K562 (cell line): ENCODE data around the gene PAM. TPM values are rescaled to one million over a fixed set of nuclear protein-coding genes. Genes with fewer than 3 reads are reported as not detected.
"Not testable (repeated sequence)": the region's sequence is repeated elsewhere in the genome, so short reads cannot be mapped to it uniquely, and the experiment has no call there.

Source experiments
- ATAC-seq: fragments of 200-7000 bp; cut with Tn5 transposase; 3 replicates; pipeline ENCODE4 v1.9.1; 2020; ENCODE audit warnings: moderate library complexity
- BruUV-seq: library from RNA; stranded (reverse); fragments of 400-500 nt; replicated peaks from 2 replicates; lab custom pipeline; 2021; lab: Mats Ljungman, UMichigan
- CTCF ChIA-PET: fragments of 300-600 bp; formaldehyde crosslinking; extraction: SDS; loops from one replicate; lab custom pipeline; 2021; ENCODE audit warnings: low intra/inter-chr PET ratio; lab: Yijun Ruan, JAX
- POLR2A ChIA-PET: fragments of 300-600, 350-650 bp; sonication (Branson Sonifier 250); formaldehyde crosslinking; extraction: SDS; loops from one replicate; lab custom pipeline; 2021; ENCODE audit warnings: antibody characterized with exemption, inconsistent platforms; lab: Yijun Ruan, JAX
- DNase-seq, 4 experiments: peaks; one replicate each; pipeline versions ENCODE4 v3.0.0 to v3.0.0-alpha.2; 2011 to 2018; ENCODE audit warnings: low spot score in 3 of 4, mixed read lengths in 3 of 4; ENCODE audit errors: extremely low read depth in 1 of 4
- FAIRE-seq: peaks from 2 replicates; lab custom pipeline; 2011; peaks lifted over from hg19 to GRCh38; lab: Jason Lieb, UNC
- H2AFZ ChIP-seq: 2 replicates; pipeline ENCODE4 v1.6.0; 2011; ENCODE audit warnings: low read depth, low read length, control low read depth, inconsistent platforms
- H3K27ac ChIP-seq: fragments of 200-600 bp; 3 replicates; pipeline ENCODE4 v1.8.0; 2011; ENCODE audit warnings: low read depth, mild to moderate bottlenecking, control low read depth, inconsistent platforms, low read length, moderate library complexity, mixed read lengths; ENCODE audit errors: extremely low read depth
- H3K27me3 ChIP-seq, 2 experiments: fragments of 300-600 bp in 1 of 2; 2 replicates in 1 of 2; 3 replicates in 1 of 2; pipeline versions ENCODE4 v1.6.0 to v1.8.0; 2011; ENCODE audit warnings: inconsistent platforms in 2 of 2, low read length in 2 of 2, mild to moderate bottlenecking in 1 of 2, mixed read lengths in 1 of 2, moderate library complexity in 1 of 2; ENCODE audit not compliant: control insufficient read depth in 2 of 2, insufficient read depth in 2 of 2
- H3K36me3 ChIP-seq: fragments of 300-600 bp; 3 replicates; pipeline ENCODE4 v1.8.0; 2011; ENCODE audit warnings: mild to moderate bottlenecking, low read length, inconsistent platforms; ENCODE audit not compliant: control insufficient read depth, insufficient read depth
- H3K4me1 ChIP-seq, 2 experiments: fragments of 200-600 bp in 1 of 2; replicated peaks in 1 of 2; 2 replicates in 1 of 2; 3 replicates in 1 of 2; pipeline versions ENCODE4 v1.5.1 to v1.8.0; 2011; ENCODE audit warnings: inconsistent platforms in 2 of 2, low read length in 2 of 2, mild to moderate bottlenecking in 1 of 2, mixed read lengths in 1 of 2, moderate library complexity in 1 of 2; ENCODE audit not compliant: control insufficient read depth in 2 of 2, insufficient read depth in 2 of 2
- H3K4me2 ChIP-seq: 2 replicates; pipeline ENCODE4 v1.6.1; 2011; ENCODE audit warnings: low read length, control low read depth, inconsistent platforms, mixed read lengths; ENCODE audit not compliant: insufficient read depth
- H3K4me3 ChIP-seq: fragments of 200-600 bp; sonication (generic), shearing (Covaris generic); 2 replicates; pipeline ENCODE4 v1.5.1; 2016; ENCODE audit warnings: control low read depth, inconsistent platforms
- H3K79me2 ChIP-seq: fragments of 200-600 bp; 3 replicates; pipeline ENCODE4 v1.8.0; 2011; ENCODE audit warnings: low read length, inconsistent platforms; ENCODE audit not compliant: control insufficient read depth, insufficient read depth
- H3K9ac ChIP-seq, 2 experiments: 2 replicates each; pipeline versions ENCODE4 v1.6.0 to v1.6.1; 2011; ENCODE audit warnings: low read depth in 2 of 2, low read length in 2 of 2, control low read depth in 1 of 2, inconsistent platforms in 1 of 2, mild to moderate bottlenecking in 1 of 2, mixed read lengths in 1 of 2; ENCODE audit not compliant: insufficient read depth in 1 of 2
- H3K9me1 ChIP-seq: one replicate; pipeline ENCODE4 v1.6.0; 2011; ENCODE audit warnings: inconsistent platforms, mild to moderate bottlenecking, low read length, moderate library complexity; ENCODE audit not compliant: control insufficient read depth, insufficient read depth
- H3K9me3 ChIP-seq: replicated peaks from 2 replicates; pipeline ENCODE4 v1.5.1; 2011; ENCODE audit warnings: low read depth, low read length, inconsistent platforms; ENCODE audit not compliant: control insufficient read depth, insufficient read depth
- H4K20me1 ChIP-seq: replicated peaks from 2 replicates; pipeline ENCODE4 v1.6.1; 2011; ENCODE audit warnings: low read length, inconsistent platforms, mixed read lengths; ENCODE audit not compliant: control insufficient read depth, insufficient read depth
- ARID2 ChIP-seq: fragments of 450-650 bp; IDR thresholded peaks from 2 replicates; pipeline ENCODE4 v1.6.1; 2017; ENCODE audit warnings: antibody characterized with exemption, mild to moderate bottlenecking
- CEBPG ChIP-seq, 3 experiments: fragments of 200-800 bp in 1 of 3; sonication (Bioruptor generic) in 1 of 3; sonication (generic) in 1 of 3; formaldehyde crosslinking in 1 of 3; IDR thresholded peaks in 2 of 3; conservative IDR thresholded peaks in 1 of 3; 2 replicates each; pipeline versions ENCODE4 v1.6.1 to v1.8.0; 2016 to 2022; ENCODE audit warnings: missing compliant biosample characterization in 2 of 3, missing genetic modification characterization in 2 of 3, mild to moderate bottlenecking in 1 of 3, missing genetic modification reagents in 1 of 3
- MXI1 ChIP-seq: IDR thresholded peaks from 2 replicates; pipeline ENCODE4 v1.6.1; 2011; ENCODE audit warnings: low read depth, mild to moderate bottlenecking, improper control_type of control experiment, low read length
- STAT5B ChIP-seq: fragments of 250-450 bp; sonication (Bioruptor Pico); IDR thresholded peaks from 2 replicates; pipeline ENCODE4 v1.8.0; 2021; ENCODE audit warnings: mild to moderate bottlenecking, inconsistent platforms
- ZNF316 ChIP-seq: fragments of 450-650 bp; IDR thresholded peaks from 2 replicates; pipeline ENCODE4 v1.6.1; 2016
- ZNF431 ChIP-seq: sonication (generic); formaldehyde crosslinking; IDR thresholded peaks from 2 replicates; pipeline ENCODE4 v1.8.0; 2022; ENCODE audit warnings: mild to moderate bottlenecking, missing genetic modification reagents
- WGBS: fragments of 100-300 bp; shearing (Covaris generic); methylation state at CpG from one replicate; pipeline ENCODE4 v1.1.6; 2016; ENCODE audit warnings: low coverage, mixed read lengths; ENCODE audit not compliant: insufficient coverage; ENCODE audit errors: missing lambda C conversion rate; 5-methylcytosine and 5-hydroxymethylcytosine counted together
- in situ Hi-C: fragments of 300-500 bp; cut with MboI; formaldehyde crosslinking; loops from 4 replicates; pipeline ENCODE4 v1.15.0; 2018; ENCODE audit warnings: inconsistent platforms, mixed read lengths
- intact Hi-C: fragments of 100-400 bp; cut with micrococcal nuclease; formaldehyde crosslinking; loops from 2 replicates; pipeline ENCODE4 v1.14.2; 2022
- polyA plus RNA-seq, 8 experiments: library from polyadenylated mRNA; depleted of rRNA in 4 of 8; stranded (reverse) in 5 of 8; unstranded in 3 of 8; fragments of >200 nt; fragmentation: Nextera tagmentation in 2 of 8; fragmentation: Illumina TruSeq in 1 of 8; extraction: Ambion mirVana in 2 of 8; extraction: Trizol in 1 of 8; gene quantifications; 2 replicates each; pipeline versions ENCODE4 v1.2.1 to v1.2.3, GENCODE V29; 2011 to 2014; ENCODE audit warnings: inconsistent platforms in 1 of 8, missing spikeins in 1 of 8
- total RNA-seq, 7 experiments: library from RNA; depleted of rRNA in 6 of 7; stranded (reverse); fragments of >200 nt in 6 of 7; fragmentation: Illumina TruSeq in 2 of 7; extraction: Trizol in 2 of 7; gene quantifications; 2 replicates each; pipeline versions ENCODE4 v1.2.1 to v1.2.3, GENCODE V29; 2011 to 2021; ENCODE audit warnings: low replicate concordance in 1 of 7
- TF ChIP-seq, protein P1 (sequence below): fragments of 450-650 bp; IDR thresholded peaks from 2 replicates; pipeline ENCODE4 v1.6.1; 2017; ENCODE audit warnings: mild to moderate bottlenecking, moderate library complexity
- TF ChIP-seq, protein P2 (sequence below), 2 experiments: fragments of 150-350 bp in 1 of 2; IDR thresholded peaks; 2 replicates each; pipeline ENCODE4 v1.6.1; 2012 to 2016; ENCODE audit warnings: low read depth in 2 of 2, low read length in 2 of 2, mild to moderate bottlenecking in 1 of 2, moderate library complexity in 1 of 2

PAM gene
- total and polyA plus RNA-seq, 9 of the 15 experiments (the other 6 are each of a cell fraction or from before 2014, with no cell fraction given): 0.39 to 3.1 (median 0.77) TPM

DNA sequence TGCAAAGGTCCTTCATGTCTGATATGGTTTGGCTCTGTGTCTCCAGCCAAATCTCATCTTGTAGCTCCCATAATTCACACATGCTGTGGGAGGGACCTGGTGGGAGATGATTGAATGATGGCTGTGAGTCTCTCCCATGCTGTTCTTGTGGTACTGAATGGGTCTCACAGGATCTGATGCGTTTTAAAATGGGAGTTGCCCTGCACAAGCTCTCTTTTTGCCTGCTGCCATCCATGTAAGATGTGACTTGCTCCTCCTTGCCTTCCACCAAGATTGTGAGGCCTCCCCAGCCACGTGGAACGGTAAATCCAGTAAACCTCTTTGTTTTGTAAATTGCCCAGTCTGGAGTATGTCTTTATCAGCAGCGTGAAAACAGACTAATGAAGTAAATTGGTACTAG is 318.4 kb downstream of the PAM start:
- H3K9ac ChIP-seq, ATAC-seq, FAIRE-seq, H3K27ac ChIP-seq, H3K4me2 ChIP-seq, H3K4me1 ChIP-seq, H3K79me2 ChIP-seq, H2AFZ ChIP-seq, H4K20me1 ChIP-seq, H3K9me3 ChIP-seq, H3K9me1 ChIP-seq, BruUV-seq, intact Hi-C loops, H3K4me3 ChIP-seq, H3K36me3 ChIP-seq, POLR2A ChIA-PET, CTCF ChIA-PET, DNase-seq, in situ Hi-C loops, H3K27me3 ChIP-seq: not testable (repeated sequence)
- TF ChIP-seq ZNF431 (CRISPR knock-in tag): peak; percentile 94
- WGBS: 0% methylated on average over 4 of the region's 4 CpGs

DNA sequence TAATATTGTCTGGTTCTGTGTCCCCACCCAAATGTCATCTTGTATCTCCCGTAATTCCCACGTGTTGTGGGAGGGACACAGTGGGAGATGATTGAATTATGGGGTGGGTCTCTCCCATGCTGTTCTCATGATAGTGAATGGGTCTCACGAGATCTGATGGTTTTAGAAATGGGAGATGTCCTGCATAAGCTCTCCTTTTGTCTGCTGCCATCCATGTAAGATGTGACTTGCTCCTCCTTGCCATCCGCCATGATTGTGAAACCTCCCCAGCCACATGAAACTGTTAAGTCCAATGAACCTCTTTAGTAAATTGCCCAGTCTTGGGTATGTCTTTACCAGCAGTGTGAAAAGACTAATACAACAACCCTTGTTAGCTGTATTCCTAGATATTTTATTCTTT is 320.3 kb downstream of the PAM start:
- Histone ChIP-seq H3K27ac (no peak overlapping the region), H3K4me1 (no peaks in the 10 kb centered on the region), H3K9me3 (no peaks in the 10 kb centered on the region; the same call in 1 of the 2 replicates), H3K36me3 (no peaks in the 10 kb centered on the region), H3K9ac (no peak overlapping the region), H4K20me1 (no peaks in the 10 kb centered on the region), H3K27me3 (no peaks in the 10 kb centered on the region), H2AFZ (no peak overlapping the region), H3K4me3 (no peak overlapping the region), H3K9me1 (no peaks in the 10 kb centered on the region), H3K4me2 (no peak overlapping the region), H3K79me2 (no peaks in the 10 kb centered on the region)
- POLR2A ChIA-PET: interaction anchor here (0.6 kb wide), 1 partner anchor 10 kb away, joined by 3 read pairs; no protein-coding TSS in a partner anchor
- no TSS peak for BruUV-seq
- CTCF ChIA-PET: no interaction called here
- in situ Hi-C loops (no loop called here), intact Hi-C loops (no loop called here)
- ATAC-seq (no peak), FAIRE-seq (no peak), DNase-seq (no peak)
- WGBS: 5% methylated on average over 4 of the region's 4 CpGs
- no peak for TF ChIP-seq STAT5B
- TF ChIP-seq ARID2: no peak
- TF ChIP-seq, protein P1, sequence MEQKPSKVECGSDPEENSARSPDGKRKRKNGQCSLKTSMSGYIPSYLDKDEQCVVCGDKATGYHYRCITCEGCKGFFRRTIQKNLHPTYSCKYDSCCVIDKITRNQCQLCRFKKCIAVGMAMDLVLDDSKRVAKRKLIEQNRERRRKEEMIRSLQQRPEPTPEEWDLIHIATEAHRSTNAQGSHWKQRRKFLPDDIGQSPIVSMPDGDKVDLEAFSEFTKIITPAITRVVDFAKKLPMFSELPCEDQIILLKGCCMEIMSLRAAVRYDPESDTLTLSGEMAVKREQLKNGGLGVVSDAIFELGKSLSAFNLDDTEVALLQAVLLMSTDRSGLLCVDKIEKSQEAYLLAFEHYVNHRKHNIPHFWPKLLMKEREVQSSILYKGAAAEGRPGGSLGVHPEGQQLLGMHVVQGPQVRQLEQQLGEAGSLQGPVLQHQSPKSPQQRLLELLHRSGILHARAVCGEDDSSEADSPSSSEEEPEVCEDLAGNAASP: no peak
- TF ChIP-seq CEBPG (CRISPR knock-in tag; IDR thresholded peaks at IDR 0.05): no peak
- no peak for TF ChIP-seq CEBPG (tag; conservative IDR thresholded peaks at IDR 0.05 in 1 of 2, IDR thresholded peaks at IDR 0.05 in 1 of 2)
- TF ChIP-seq ZNF316: no peak
- peak; percentile 98 for TF ChIP-seq ZNF431 (CRISPR knock-in tag)
- TF ChIP-seq, protein P2, sequence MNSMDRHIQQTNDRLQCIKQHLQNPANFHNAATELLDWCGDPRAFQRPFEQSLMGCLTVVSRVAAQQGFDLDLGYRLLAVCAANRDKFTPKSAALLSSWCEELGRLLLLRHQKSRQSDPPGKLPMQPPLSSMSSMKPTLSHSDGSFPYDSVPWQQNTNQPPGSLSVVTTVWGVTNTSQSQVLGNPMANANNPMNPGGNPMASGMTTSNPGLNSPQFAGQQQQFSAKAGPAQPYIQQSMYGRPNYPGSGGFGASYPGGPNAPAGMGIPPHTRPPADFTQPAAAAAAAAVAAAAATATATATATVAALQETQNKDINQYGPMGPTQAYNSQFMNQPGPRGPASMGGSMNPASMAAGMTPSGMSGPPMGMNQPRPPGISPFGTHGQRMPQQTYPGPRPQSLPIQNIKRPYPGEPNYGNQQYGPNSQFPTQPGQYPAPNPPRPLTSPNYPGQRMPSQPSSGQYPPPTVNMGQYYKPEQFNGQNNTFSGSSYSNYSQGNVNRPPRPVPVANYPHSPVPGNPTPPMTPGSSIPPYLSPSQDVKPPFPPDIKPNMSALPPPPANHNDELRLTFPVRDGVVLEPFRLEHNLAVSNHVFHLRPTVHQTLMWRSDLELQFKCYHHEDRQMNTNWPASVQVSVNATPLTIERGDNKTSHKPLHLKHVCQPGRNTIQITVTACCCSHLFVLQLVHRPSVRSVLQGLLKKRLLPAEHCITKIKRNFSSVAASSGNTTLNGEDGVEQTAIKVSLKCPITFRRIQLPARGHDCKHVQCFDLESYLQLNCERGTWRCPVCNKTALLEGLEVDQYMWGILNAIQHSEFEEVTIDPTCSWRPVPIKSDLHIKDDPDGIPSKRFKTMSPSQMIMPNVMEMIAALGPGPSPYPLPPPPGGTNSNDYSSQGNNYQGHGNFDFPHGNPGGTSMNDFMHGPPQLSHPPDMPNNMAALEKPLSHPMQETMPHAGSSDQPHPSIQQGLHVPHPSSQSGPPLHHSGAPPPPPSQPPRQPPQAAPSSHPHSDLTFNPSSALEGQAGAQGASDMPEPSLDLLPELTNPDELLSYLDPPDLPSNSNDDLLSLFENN (IDR thresholded peaks at IDR 0.05; ENCODE audit: low read depth in 2 of 2, low read length in 2 of 2): no peak
- TF ChIP-seq MXI1: no peak
